ENCODE measurements around the gene PRR23E. TPM values are rescaled to one million over a fixed set of nuclear protein-coding genes. Genes with fewer than 3 reads are reported as not detected.

Gene PRR23E, protein sequence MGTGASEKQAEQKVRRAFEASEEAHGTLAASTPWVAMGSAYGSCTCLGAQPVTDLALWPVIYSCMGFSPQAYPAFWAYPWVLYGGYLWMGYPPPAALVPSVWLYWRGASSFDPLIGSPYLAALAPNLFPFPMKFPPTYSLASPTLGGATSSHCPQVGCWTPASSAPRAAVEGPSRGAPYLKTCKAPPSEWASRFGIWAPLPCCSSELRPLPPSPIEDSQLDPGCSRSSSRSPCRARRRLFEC
- not detected in 2 replicates for total RNA-seq

DNA sequence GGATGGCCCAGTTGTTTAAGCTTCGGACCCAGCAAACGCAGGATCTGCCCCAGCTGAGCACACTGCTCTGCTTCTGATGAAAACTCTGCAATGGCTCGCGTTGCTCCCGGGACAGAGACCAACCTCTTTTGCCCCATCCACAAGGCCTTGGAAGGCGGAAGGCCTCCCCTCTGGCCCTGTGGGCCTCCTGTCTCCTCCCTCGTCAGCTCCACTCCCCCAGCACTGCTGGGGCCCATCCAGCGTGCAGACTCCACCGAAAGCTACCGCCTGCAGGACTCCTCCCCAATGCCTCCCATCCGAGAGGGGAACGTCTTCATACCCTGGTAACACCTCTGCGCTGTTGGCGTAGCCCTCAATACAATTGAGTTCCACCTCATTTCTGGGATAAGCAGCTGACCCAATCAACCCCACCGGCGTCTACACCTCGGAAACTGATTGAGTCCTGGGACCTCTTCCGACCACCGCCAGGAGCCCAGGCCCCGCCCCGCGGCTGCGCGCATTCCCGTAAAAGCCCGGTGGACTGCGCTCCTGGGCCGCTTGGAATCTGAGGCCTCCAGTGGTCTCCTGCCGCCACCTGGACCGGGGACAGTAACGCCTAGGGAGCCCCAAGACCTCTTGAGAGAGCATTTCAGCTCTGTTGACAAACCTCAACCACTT is at the start of gene PRR23E:
PRR23E (plus strand) TSS at position 556 of the 657 bp plus-strand sequence. CDS start 3,555 bp downstream, outside the sequence.
- Mint-ChIP-seq H3K4me3 (no peak within 1 kb of the TSS), H3K27ac (no peak within 1 kb of the TSS), H3K9me3 (peaks cover 8% of the 10 kb centered on the region), H3K36me3 (ENCODE audit: low read depth) (no peaks in the 10 kb centered on the region), H3K4me1 (no peaks in the 10 kb centered on the region), H3K27me3 (no peaks in the 10 kb centered on the region)
- CTCF ChIA-PET = no interaction called here
- no peak for DNase-seq
- POLR2A ChIA-PET = no interaction called here
- TF ChIP-seq CTCF (IDR thresholded peaks at IDR 0.05) = no peak
- intact Hi-C loops (cut with micrococcal nuclease) = no loop called here
- ATAC-seq (ENCODE audit: low read depth) = no peak

GRCh38 chr3:127143172-127143571 is 49.8 kb upstream of the PRR23E start:
- CTCF ChIA-PET = no interaction called here

GRCh38 chr3:127144631-127145030 is 48.3 kb upstream of the PRR23E start:
- H3K27ac Mint-ChIP-seq = no peak overlapping the region
- no peaks in the 10 kb centered on the region for H3K4me1 Mint-ChIP-seq
- peaks cover 3% of the 10 kb centered on the region for H3K9me3 Mint-ChIP-seq
- DNase-seq (no peak), ATAC-seq (ENCODE audit: low read depth) (no peak)
- ChIA-PET CTCF (no interaction called here), POLR2A (no interaction called here)
- no peaks in the 10 kb centered on the region for H3K36me3 Mint-ChIP-seq (ENCODE audit: low read depth)
- no peak for TF ChIP-seq CTCF (IDR thresholded peaks at IDR 0.05)
- H3K27me3 Mint-ChIP-seq = peaks cover 8% of the 10 kb centered on the region
- intact Hi-C loops (cut with micrococcal nuclease) = no loop called here
- no peak overlapping the region for H3K4me3 Mint-ChIP-seq

More at GRCh38 chr3:127143172-127143571, 49.8 kb upstream of the PRR23E start:
- Mint-ChIP-seq H3K27ac (no peak overlapping the region), H3K4me3 (no peak overlapping the region), H3K9me3 (peaks cover 3% of the 10 kb centered on the region), H3K4me1 (no peaks in the 10 kb centered on the region), H3K36me3 (ENCODE audit: low read depth) (no peaks in the 10 kb centered on the region), H3K27me3 (peaks cover 6% of the 10 kb centered on the region)
- TF ChIP-seq CTCF (IDR thresholded peaks at IDR 0.05) = no peak
- POLR2A ChIA-PET = no interaction called here
- no peak for ATAC-seq (ENCODE audit: low read depth)
- intact Hi-C loops (cut with micrococcal nuclease) = no loop called here
- DNase-seq = no peak

- Mint-ChIP-seq H3K4me1 (no peaks in the 10 kb centered on the region), H3K27ac (no peak overlapping the region), H3K4me3 (no peak overlapping the region), H3K36me3 (ENCODE audit: low read depth) (no peaks in the 10 kb centered on the region), H3K27me3 (peaks cover 8% of the 10 kb centered on the region), H3K9me3 (peaks cover 3% of the 10 kb centered on the region)
- ChIA-PET POLR2A (no interaction called here), CTCF (no interaction called here)
- DNase-seq = no peak
- ATAC-seq (ENCODE audit: low read depth) = no peak
- intact Hi-C loops (cut with micrococcal nuclease) = no loop called here
- TF ChIP-seq CTCF (IDR thresholded peaks at IDR 0.05) = no peak
These were observed 47.7 kb upstream of the PRR23E start for GRCh38 chr3:127145266-127145665.

DNA sequence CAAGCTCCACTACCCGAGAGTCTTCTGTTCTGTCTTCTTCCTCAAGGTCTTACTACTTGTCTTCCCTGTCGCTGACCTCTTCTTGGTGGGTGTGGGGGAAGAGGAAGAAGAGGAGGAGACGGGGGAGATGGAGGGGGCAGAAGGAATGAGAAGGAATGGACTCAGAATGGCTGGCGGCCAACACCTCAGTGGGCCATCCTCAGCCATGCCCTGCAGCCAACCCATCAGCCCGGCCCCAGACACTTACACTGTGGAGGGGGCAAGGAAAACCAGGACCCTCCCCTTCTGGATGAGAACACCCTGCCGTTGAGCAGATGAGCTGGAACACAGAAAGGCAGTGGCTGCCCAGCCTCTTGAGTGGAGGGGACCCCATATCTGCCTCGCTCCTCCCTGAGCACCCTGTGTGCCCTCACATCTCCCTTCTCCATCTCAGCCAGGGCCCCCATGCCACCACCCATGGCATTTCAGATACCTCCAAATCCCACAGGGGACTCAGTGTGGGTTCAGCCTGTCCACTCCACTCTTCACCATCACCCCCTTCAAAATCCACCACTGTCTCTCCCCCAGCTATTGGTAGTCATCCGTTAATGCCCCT is 45.5 kb upstream of the PRR23E start:
- Mint-ChIP-seq H3K4me1 (no peaks in the 10 kb centered on the region), H3K4me3 (no peak overlapping the region), H3K27me3 (peaks cover 8% of the 10 kb centered on the region), H3K9me3 (peaks cover 3% of the 10 kb centered on the region), H3K36me3 (ENCODE audit: low read depth) (no peaks in the 10 kb centered on the region), H3K27ac (no peak overlapping the region)
- CTCF ChIA-PET = no interaction called here
- DNase-seq = no peak
- POLR2A ChIA-PET = no interaction called here
- intact Hi-C loops (cut with micrococcal nuclease) = no loop called here
- no peak for ATAC-seq (ENCODE audit: low read depth)
- TF ChIP-seq CTCF (IDR thresholded peaks at IDR 0.05) = no peak
